ENCODE measurements around the gene CREBRF.
"Not testable (repeated sequence)": the region's sequence is repeated elsewhere in the genome, so short reads cannot be mapped to it uniquely, and the experiment has no call there.

The CREBRF gene, protein sequence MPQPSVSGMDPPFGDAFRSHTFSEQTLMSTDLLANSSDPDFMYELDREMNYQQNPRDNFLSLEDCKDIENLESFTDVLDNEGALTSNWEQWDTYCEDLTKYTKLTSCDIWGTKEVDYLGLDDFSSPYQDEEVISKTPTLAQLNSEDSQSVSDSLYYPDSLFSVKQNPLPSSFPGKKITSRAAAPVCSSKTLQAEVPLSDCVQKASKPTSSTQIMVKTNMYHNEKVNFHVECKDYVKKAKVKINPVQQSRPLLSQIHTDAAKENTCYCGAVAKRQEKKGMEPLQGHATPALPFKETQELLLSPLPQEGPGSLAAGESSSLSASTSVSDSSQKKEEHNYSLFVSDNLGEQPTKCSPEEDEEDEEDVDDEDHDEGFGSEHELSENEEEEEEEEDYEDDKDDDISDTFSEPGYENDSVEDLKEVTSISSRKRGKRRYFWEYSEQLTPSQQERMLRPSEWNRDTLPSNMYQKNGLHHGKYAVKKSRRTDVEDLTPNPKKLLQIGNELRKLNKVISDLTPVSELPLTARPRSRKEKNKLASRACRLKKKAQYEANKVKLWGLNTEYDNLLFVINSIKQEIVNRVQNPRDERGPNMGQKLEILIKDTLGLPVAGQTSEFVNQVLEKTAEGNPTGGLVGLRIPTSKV

DNA sequence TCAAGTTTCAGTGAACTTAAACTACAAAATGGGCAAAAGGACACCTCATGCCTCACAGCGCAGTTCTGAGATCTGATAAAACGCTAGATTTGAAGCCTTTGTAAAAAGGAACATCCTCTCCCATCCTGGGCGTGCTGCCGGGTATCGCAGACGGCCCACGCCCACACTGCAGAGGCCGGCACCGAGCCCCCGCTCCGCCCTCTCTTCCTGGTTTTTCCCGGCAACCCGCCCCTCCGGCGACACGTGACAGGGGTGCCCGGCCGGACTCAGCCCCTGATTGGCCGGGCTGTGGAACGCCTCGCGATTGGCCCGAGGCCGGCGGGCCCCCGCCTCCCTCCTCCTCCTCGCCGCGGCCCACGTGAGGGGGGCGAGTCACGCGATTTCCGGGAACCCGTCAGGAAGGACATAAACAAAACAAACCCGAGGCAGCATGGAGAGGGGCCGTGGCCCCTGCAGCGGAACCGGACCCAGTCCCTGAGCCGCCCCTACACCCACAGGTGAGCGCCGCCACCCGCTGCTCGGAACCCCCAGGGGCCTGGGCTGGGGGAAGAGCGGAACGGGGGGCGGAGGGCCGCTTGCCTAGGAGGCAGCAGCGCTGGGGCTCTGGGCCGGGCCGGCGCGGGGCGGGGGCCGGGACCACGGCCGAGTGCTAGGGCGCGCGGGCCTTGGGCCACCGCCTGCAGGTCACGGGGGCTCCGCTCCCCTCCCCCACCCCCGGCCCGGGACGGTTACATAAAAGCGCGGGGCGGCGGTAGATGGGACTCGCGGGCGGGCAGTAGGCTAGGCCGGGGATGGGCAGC, at the start of gene CREBRF:
Gene CREBRF, plus strand, starts transcription at position 370 of the 800 bp plus-strand sequence. CDS start 24,424 bp downstream, outside the sequence.
- peak; percentile 53 for DNase-seq

DNA sequence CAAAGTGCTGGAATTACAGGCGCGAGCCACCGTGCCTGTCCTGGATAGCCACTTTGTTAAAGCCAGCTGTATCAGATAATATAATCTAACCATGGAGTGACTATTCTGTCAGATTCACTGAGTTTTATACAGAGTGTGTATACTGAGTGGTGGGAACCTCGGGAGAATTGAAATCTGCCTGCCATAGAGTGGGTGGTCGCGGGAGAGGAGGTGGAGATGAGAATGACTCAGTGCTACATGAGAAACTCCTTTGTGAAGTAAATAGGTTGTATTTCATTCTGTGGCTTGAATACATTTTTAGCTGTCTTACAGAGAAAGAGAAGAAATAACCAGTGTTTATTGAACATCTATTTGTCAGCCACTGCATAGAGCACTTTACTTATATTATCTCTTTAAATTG, 46.1 kb upstream of the CREBRF start:
- DNase-seq, result no peak

DNA sequence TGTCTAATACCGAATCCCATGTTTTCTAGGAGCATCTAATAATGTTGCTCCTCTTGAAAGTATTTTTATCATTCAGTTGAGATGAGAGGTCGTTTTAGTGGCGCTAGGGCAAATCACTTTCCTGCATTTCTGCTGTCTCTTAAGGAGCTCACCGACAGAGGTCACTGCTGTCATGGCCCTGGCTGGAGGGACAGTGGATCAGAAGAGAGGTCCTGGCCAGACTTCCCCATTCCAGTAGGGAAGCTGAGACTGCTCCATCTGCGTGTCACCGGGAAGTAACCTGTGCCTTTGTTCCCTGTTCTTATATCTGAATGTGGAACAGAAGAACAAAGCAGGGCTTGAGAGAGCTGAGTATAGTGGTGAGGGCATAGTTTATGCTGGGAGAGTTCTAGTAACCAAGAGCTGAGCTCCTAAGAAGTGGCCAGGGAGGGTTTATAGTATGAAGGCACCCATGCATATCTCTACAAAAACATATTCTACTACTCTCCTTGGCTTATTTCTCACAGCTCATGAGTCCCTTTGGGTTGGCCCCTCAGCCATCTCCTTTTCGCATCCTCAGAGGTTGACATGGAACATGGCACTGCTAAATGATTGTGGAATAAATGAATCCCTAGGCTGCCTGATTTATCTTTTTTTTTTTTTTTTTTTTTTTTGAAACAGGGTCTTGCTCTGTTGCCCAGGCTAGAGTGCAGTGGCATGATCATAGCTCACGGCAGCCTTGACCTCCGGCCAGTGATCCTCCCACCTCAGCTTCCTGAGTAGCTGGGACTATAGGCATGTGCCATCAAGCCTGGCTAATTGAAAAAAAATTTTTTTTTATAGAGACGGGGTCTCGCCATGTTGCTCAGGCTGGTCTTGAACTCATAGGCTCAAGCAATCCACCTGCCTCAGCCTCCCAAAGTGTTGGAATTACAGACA, 45.3 kb upstream of the CREBRF start:
- DNase-seq, result no peak

DNA sequence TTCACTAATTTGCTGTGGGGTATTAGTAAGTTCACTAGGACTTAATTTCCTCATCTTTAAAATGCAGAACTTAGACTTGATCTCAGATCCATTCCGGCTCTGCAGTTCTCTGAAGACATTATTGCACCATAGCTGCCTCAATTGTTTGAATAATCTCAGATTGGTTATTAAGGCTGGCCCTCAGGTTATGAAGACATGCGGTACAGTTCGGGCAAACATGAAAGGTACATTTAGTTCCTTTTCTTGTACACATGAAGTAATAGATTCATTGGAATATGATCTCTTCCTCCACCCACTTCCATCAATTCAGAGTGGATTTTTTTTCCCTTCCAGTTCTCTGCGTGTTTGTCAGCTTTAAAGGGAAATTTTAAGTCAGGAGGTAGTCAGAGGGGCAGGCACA, 44.6 kb upstream of the CREBRF start:
- no peak for DNase-seq

DNA sequence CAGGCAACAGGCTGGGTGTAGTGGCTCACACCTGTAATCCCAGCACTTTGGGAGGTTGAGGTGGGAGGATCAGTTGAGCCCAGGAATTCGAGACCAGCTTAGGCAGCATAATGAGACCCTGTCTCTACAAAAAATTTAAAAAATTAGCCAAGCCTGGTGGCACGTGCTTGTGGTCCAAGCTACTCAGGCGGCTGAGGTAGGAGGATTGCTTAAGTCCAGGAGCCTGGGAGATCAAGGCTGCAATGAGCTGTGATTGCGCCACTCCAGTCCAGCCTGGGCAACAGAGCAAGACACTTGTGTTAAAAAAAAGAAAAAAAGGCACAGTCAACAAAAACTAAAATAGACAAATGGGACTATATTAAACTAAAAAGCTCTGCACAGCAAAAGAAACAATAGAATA, 43.3 kb upstream of the CREBRF start:
- no peak for DNase-seq

DNA sequence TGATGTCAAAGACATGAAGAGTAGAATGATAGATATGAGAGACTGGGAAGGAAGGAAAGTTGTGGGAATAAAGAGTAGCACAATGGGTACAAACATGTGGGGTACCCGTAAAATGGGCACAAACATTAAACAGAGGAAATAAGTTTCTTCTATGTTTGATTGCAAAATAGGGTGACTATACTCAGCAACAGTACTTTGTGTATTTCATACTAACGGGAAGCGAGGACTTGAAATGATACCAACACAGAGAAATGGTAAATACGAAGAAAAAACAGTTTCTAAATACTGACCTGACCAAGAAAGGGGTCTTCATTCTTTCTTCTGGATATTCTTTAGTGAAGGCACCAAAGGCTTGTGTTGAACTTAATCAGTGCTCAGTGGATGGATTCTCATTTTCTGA, 41.5 kb upstream of the CREBRF start:
- no peak for DNase-seq

DNA sequence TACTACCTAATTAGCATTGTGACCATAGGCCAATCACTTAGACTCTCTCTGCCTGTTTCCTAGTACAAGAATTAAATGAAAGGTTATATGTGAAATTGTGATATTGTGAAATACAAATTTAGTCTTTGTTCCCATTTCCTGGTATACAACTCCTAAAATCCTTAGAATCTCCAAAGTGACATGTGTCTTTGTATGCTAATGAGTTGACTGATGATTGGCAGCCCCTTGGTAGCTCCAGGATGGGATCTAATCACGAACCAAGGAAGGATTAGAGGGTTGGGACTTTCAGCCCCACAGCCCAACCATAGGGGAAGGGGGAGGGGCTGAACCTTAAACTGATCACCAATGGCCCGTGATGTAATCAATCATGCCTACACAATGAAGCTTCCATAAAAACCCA, 41.0 kb upstream of the CREBRF start:
- DNase-seq, result no peak

DNA sequence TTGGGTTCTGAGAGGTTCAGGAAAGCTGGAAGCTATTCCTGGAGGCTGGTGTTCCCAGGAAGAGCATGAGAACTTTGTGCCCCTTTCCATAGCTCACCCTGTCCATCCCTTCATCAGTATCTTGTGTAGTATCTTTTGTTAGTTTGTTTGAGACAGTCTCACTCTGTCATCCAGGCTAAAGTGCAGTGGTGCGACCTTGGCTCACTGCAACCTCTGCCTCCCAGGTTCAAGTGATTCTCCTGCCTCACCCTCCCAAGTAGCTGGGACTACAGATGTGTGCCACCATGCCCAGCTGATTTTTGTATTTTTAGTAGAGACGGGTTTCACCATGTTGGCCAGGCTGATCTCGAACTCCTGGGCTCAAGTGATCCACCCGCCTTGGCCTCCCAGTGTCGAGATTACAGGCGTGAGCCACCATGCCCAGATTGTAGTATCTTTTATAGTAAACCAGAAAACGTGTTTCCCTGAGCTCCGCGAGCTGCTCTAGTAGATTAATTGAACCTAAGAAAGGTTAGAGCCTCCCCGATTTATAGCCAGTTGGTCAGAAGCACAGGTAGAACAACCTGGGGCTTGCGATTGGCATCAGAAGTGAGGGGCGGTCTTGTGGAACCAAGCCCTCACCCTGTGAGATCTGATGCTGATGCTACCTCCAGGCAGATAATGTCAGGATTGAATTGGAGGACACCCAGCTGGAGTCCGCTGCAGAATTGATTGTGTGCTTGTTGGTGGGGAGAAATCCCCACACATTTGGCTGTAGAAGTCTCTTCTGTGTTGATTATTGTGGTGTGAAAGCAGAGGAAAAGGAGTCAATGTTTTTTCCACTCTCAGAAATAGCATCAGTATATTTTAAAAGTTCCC, 40.3 kb upstream of the CREBRF start:
- DNase-seq, result no peak

DNA sequence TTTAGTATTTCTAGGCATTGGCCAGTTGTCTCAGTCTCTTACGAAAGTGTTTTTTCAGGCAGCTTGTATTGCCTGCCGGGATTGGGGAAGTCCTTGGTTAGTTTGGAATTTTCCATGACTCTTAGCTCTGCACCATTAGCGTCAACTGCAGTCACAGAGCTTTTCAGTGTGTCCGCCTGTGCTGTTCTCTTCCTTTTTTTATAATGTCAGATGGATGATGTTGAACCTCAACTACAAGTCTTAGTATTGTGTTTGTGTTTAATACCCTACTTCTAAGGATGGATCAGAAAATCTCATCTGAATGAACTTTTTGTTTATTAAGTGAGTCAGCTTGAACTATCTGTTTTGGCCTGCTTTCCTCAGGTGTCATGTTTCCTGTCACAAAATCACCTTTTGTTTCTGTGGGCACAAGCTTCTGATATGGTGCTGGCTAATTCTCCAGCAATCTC, 39.5 kb upstream of the CREBRF start:
- no peak for DNase-seq

DNA sequence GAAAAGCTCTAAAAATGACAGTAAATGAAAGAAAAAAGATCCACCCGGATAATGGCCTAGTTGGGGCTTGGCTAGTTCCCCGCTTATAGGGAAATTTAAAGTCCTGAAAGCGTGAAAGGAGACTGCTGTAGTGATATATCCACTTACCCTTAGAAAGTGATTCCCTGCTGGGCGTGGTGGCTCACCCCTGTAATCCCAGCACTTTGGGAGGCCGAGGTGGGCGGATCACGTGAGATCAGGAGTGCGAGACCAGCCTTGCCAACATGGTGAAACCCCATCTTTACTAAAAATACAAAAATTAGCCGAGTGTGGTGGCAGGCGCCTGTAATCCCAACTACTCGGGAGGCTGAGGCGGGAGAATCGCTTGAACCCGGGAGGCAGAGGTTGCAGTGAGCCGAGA, 39.1 kb upstream of the CREBRF start:
- not testable (repeated sequence) for DNase-seq

DNA sequence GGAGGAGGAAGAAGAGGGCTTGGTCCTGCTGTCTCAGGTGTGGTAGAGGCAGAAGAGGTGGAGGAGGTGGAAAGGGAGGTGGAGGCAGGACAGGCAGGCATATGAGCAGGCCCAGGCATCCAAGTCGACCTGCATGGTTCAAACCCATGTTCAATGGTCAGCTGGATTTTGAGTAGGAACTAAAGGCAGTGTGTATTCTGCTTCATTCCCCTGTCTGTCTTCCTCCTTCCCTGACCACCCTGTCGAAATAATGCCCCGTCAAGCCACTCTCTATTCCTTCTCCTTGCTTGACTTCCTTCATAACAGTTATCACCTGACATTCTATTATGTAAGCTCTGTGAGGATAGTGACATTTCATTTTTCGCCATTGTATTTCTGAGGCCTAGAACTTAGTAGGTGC, 37.8 kb upstream of the CREBRF start:
- DNase-seq, result no peak

DNA sequence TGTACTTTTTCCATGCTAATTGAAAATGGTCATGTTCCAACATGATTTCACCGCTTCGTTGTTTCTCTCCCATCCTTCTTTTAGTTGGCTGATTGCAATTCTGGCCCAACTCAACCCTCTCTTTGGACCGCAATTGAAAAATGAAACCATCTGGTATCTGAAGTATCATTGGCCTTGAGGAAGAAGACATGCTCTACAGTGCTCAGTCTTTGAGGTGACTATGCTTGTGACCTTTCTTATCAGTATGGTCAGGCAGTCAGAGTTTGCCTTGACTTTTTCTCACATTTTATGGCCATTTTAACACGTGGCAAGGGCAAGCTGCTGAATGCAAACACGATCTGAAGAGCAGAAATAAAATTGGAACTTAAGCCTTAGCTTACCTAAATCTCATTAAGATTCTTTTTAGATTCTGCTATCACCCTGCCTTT, 36.0 kb upstream of the CREBRF start:
- DNase-seq, result no peak

DNA sequence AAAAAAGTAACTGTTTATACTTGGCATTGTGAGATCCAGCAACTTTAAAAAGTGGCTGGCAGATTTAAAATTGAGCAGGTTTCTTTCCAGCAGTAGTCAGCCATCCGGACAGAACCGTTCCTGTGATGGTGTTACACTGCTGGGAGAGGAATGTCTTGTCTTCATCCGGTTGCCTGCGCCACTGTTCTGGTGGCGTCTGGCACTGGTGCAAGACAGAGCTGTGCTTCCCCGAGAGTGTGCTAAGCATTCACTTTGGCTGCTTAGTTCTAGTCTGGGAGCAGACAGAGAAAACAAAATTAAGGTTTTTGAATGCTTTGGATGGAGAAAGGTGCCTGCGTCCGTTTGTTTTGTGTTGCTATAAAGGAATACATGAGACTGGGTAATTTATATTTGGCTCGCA, 35.5 kb upstream of the CREBRF start:
- no peak for DNase-seq

DNA sequence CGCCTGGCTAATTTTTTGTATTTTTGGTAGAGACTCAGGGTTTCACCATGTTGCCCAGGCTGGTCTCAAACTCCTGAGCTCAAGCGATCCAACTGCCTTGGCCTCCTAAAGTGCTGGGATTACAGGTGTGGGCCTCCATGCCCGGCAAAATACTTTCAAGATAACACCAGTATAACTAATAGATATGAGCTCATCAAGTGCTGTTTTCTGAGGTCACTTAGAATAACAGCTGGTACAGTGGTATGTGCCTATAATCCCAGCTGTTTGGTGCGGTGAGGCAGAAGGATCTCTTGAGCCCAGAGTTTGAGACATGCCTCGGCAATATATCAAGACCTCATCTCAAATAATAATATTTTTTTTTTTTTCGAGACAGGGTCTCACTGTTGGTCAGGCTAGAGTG, 30.5 kb upstream of the CREBRF start:
- no peak for DNase-seq

DNA sequence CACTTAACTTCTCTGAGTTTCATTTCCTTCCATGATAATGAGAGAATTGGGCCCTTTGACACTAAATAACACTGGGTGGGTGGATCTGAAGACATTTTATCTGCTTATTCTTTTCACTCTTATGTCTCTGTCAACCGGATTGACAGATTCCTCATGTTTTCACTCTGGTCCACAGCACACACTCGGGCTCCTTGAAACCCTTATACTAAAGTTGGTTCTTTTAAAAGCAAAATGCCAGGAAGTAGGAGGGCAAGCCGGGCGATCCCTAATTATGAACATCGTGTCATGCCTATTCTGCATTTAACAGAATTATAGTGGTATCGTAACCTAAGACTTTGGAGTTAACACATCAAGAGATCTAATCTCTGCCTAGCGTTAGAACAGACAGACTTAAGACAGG, 28.2 kb upstream of the CREBRF start:
- no peak for DNase-seq

DNA sequence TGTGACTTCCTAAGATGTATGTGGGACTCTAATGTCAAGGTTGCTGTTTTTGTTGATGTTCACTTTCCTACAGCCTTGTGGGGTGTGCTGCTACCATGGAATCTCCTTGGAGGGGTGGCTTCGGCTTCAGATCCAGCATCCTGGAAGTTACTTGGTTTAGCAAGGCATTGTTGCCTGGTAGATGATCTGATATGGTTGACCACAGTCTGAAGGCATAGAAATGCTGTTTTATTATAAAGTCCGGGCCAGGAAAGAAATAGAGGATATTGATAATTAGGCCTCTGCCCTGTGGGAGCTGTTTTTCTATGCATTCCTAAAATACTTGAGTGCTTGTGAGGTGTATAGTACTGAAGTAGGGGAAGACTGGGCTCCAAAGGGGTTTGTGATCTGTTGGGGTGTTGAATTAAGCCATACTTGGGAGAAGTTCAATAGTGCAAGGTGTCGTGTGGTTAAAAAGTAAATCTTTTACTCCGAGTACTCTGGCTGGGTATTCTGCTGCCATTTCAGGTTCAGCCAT, 27.3 kb upstream of the CREBRF start:
- DNase-seq, result no peak

DNA sequence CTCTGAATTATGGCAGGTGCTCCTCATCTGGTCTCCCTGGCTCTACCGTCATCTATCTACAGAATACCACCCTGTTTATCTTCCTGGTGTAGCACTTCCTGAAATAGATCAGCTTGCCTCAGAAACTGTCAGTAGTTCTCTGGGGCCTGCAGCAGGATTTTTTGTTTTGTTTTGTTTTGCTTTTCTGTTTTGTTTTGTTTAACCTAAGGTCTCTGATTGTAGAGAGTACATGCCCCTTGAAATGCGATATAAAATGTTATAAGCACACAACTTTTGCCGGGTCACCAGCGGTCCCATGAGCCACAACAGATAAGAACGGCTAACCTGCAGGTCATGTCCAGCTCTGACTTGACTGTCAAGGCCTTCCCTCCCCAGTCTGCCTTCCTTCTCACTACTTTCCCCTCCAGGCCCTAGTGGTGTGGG, 26.6 kb upstream of the CREBRF start:
- no peak for DNase-seq

DNA sequence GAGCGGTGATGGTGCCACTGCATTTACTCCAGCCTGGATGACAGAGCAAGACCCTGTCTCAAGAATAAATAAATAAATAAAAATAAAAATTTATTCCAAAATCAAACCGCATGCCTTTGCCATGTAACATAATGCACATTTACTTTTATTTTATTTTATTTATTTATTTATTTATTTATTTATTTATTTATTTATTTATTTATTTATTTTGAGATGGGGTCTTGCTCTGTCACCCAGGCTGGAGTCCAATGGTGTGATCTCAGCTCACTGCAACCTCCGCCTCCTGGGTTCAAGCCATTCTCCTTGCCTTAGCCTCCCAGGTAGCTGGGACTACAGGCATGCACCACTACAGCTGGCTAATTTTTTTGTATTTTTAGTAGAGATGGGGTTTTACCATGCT, 24.1 kb upstream of the CREBRF start:
- not testable (repeated sequence) for DNase-seq

DNA sequence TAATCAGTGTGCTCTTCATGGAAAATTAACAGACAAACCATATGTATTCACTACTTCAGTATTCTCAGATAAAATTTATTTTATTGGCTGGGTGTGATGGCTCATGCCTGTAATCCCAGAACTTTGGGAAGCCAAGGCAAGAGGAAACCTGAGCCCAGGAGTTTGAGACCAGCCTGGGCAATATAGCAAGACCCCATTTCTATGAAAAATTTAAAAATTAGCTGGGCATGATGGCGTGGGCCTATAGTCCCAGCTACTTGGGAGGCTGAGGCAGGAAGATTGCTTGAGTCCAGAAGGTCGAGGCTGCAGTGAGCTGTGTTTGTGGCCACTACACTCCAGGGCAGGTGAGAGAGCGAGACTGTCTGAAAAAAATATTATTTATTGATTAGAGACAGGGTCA, 23.4 kb upstream of the CREBRF start:
- no peak for DNase-seq

DNA sequence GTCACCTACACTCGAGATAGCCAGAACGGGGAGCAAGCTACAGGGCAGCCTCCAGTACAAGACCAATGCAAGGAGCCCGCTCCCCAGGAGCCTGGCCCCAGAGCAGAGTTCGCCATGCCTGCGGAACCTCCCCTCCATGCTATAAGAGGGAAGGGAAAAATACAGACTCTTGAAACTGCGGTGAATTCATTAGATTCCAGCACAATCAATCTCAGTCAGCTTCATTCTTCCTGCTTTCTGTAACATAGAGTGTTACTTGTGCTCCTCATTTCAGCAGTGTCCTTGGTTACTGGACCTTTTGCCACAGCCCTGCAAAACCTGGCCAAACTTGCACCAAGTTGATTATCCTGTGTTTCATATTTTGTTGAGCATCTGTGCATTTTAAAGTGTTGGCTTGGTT, 22.2 kb upstream of the CREBRF start:
- no peak for DNase-seq
